Skeletal muscle tissue (tissue), 4 donors: ENCODE results near the gene PTGER1. TPM values are rescaled to one million over a fixed set of nuclear protein-coding genes. Genes with fewer than 3 reads are reported as not detected.
"Not testable (repeated sequence)": the region's sequence is repeated elsewhere in the genome, so short reads cannot be mapped to it uniquely, and the experiment has no call there.

ENCODE experiments used
- H3K27ac ChIP-seq: one replicate; pipeline ENCODE4 v1.7.0; 2013; ENCODE audit warnings: mild to moderate bottlenecking, low read depth, low read length, inconsistent platforms
- H3K27me3 ChIP-seq, 3 donors: one replicate each; pipeline ENCODE4 v1.7.0; 2013; ENCODE audit warnings: low read length in 3 of 3; ENCODE audit not compliant: control insufficient read depth in 3 of 3, insufficient read depth in 3 of 3
- H3K36me3 ChIP-seq, 3 donors: one replicate each; pipeline ENCODE4 v1.7.0; 2013; ENCODE audit warnings: low read length in 3 of 3; ENCODE audit not compliant: control insufficient read depth in 3 of 3, insufficient read depth in 3 of 3
- H3K4me1 ChIP-seq, 3 donors: one replicate each; pipeline ENCODE4 v1.7.0; 2013; ENCODE audit warnings: low read length in 3 of 3, mild to moderate bottlenecking in 3 of 3; ENCODE audit not compliant: control insufficient read depth in 3 of 3, insufficient read depth in 3 of 3
- H3K4me3 ChIP-seq, 3 donors: one replicate each; pipeline ENCODE4 v1.7.0; 2013; ENCODE audit warnings: low read length in 3 of 3
- H3K9ac ChIP-seq, 3 donors: one replicate each; pipeline ENCODE4 v1.7.0; 2013; ENCODE audit warnings: low read length in 3 of 3, mild to moderate bottlenecking in 3 of 3, moderate library complexity in 2 of 3, low read depth in 1 of 3
- H3K9me3 ChIP-seq, 3 donors: one replicate each; pipeline ENCODE4 v1.7.0; 2013; ENCODE audit warnings: low read length in 3 of 3; ENCODE audit not compliant: control insufficient read depth in 3 of 3
- total RNA-seq: library from RNA; depleted of rRNA; stranded (reverse); fragments of >200 nt; gene quantifications from one replicate; pipeline ENCODE4 v1.2.3, GENCODE V29; 2014
- donor health status: Osteomylitis.

The PTGER1 gene
- total RNA-seq, 1 donor from 2014 or later: not detected

DNA sequence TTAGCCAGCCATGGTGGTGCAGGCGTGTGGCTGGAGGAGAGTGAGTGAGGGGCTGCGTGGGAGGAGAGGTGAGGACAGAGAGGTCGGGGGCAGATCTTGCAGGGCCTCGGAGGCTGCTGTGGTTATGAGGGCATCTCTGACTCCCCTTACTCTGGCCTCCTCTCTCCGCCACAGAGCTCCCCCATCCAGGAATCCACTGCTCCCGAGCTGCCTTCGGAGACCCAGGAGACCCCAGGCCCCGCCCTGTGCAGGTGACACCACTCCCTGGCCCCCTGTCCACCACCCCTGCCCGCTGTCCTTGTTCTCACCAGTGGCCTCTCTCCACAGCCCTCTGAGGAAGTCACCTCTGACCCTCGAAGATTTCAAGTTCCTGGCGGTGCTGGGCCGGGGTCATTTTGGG lies 7.8 kb downstream of the PTGER1 start:
- Histone ChIP-seq H3K4me3 (no peak overlapping the region), H3K36me3 (peaks cover 31 to 50% (median 42%) of the 10 kb centered on the region in 3 donors), H3K27me3 (peaks cover 0 to 2% (median 2%) of the 10 kb centered on the region in 3 donors)

DNA sequence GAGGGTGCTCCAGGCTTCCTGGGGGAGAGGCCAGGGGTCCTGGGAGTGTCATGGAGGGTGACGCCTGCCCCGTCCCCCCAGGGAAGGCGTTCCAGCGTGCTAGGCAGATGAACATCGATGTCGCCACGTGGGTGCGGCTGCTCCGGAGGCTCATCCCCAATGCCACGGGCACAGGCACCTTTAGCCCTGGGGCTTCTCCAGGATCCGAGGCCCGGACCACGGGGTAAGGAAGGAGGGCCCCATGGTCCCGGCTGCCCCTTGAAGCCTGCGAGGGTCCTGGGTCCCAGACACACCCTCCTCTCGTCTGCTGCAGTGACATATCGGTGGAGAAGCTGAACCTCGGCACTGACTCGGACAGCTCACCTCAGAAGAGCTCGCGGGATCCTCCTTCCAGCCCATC lies 11.4 kb downstream of the PTGER1 start:
- no peaks in the 10 kb centered on the region for H3K27me3 ChIP-seq
- H3K4me1 ChIP-seq: no peaks in the 10 kb centered on the region
- no peak overlapping the region for H3K4me3 ChIP-seq
- peaks cover 29 to 43% (median 41%) of the 10 kb centered on the region in 3 donors for H3K36me3 ChIP-seq
- no peak overlapping the region for H3K9ac ChIP-seq
- H3K9me3 ChIP-seq: no peaks in the 10 kb centered on the region
- no peak overlapping the region for H3K27ac ChIP-seq

More for the DNA sequence above, 7.8 kb downstream of the PTGER1 start:
- Histone ChIP-seq H3K9me3 (no peaks in the 10 kb centered on the region), H3K4me1 (peaks cover 2 to 5% (median 2%) of the 10 kb centered on the region in 3 donors), H3K27ac (no peak overlapping the region), H3K9ac (no peak overlapping the region)

DNA sequence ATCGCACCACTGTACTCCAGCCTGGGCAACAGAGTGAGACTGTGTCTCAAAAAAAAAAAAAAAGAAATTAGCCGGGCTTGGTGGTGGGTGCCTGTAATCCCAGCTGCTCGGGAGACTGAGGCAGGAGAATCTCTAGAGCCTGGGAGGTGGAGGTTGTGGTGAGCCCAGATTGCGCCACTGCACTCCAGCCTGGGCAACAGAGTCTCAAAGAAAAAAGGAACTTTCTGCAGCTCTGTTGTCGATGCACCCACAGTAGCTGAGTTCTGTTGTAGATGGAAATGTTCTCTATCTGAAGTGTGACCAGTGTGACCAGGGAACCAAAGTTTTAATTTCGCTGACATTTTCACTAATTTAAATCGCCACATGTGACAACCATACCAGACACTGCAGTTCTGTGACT lies 12.8 kb downstream of the PTGER1 start:
- H3K9ac ChIP-seq, H3K4me3 ChIP-seq, H3K4me1 ChIP-seq, H3K27ac ChIP-seq, H3K27me3 ChIP-seq, H3K9me3 ChIP-seq: not testable (repeated sequence)
- peaks cover 33 to 44% (median 41%) of the 10 kb centered on the region in 3 donors for H3K36me3 ChIP-seq

DNA sequence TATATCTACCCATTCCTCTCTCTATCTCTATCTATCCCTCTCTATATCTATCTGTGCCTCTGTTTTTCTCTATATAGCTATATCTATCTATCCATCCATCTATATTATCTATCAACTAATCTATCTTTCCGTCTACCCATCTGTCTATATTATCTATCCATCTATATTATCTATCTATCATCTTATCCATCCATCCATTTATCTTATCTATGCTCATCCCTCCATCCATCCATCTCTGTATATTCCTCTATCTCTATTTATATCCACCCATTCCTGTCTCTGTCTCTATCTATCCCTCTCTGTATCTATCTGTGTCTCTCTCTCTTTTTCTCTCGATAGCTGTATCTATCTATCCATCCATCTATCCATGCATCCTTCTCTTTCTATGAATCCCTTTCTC lies 14.2 kb downstream of the PTGER1 start:
- Histone ChIP-seq H3K27me3 (no peaks in the 10 kb centered on the region), H3K4me3 (no peak overlapping the region), H3K27ac (no peak overlapping the region), H3K4me1 (no peaks in the 10 kb centered on the region), H3K36me3 (peaks cover 33 to 42% (median 41%) of the 10 kb centered on the region in 3 donors), H3K9ac (no peak overlapping the region), H3K9me3 (no peaks in the 10 kb centered on the region)

DNA sequence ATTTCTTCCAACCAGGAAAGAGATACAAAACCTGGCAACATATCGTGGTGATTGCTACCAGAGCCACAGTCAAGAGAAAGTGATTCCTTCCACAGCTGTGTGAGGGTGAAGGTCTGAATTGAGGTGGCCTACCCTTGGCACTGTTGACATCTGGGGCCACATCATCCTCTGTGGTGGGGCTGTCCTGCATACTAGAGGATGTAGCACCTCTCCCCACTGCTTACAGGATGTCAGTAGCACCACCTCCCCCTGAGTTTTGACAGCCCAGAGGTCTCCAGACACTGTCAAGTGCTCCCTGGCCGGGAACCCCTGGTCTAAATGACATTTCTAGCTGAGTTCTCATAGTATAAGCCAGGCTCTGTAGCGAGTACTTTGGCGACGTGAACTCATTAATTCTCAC lies 15.5 kb downstream of the PTGER1 start:
- no peaks in the 10 kb centered on the region for H3K27me3 ChIP-seq
- no peak overlapping the region for H3K9ac ChIP-seq
- H3K4me3 ChIP-seq: no peak overlapping the region
- H3K4me1 ChIP-seq: no peaks in the 10 kb centered on the region
- no peak overlapping the region for H3K27ac ChIP-seq
- H3K36me3 ChIP-seq: peaks cover 29 to 39% (median 39%) of the 10 kb centered on the region in 3 donors
- no peaks in the 10 kb centered on the region for H3K9me3 ChIP-seq

DNA sequence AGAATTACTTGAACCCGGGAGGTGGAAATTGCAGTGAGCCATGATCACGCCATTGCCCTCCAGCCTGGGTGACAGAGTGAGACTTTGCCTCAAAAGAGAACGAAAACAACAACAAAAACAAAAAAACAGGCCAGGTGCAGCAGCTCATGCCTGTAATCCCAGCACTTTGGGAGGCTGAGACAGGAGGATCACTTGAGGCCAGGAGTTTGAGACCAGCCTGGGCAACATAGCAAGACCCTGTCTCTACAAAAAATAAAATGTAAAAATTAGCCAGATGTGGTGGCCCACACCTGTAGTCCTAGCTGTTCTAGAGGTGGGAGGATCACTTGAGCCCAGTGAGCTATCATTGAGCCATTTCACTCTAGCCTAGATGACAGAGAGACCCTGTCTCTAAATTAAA lies 22.9 kb downstream of the PTGER1 start:
- not testable (repeated sequence) for H3K4me3 ChIP-seq, H3K27me3 ChIP-seq, H3K9ac ChIP-seq, H3K4me1 ChIP-seq, H3K27ac ChIP-seq, H3K9me3 ChIP-seq
- H3K36me3 ChIP-seq: peaks cover 27 to 29% (median 28%) of the 10 kb centered on the region in 3 donors

DNA sequence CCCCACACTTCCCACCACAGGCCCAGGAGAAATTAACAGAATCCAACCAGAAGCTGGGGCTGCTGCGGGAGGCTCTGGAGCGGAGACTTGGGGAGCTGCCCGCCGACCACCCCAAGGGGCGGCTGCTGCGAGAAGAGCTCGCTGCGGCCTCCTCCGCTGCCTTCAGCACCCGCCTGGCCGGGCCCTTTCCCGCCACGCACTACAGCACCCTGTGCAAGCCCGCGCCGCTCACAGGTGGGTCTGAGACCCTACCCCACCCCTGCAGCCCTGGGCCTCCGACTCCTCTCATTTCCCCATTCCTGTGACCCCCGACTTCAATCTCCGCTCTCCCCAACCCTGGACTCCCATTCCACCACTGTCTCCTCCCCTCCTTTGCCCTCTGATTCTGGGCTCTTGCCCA lies 24.3 kb downstream of the PTGER1 start:
- no peak overlapping the region for H3K4me3 ChIP-seq
- no peaks in the 10 kb centered on the region for H3K4me1 ChIP-seq
- peaks cover 40 to 42% (median 42%) of the 10 kb centered on the region in 3 donors for H3K36me3 ChIP-seq

DNA sequence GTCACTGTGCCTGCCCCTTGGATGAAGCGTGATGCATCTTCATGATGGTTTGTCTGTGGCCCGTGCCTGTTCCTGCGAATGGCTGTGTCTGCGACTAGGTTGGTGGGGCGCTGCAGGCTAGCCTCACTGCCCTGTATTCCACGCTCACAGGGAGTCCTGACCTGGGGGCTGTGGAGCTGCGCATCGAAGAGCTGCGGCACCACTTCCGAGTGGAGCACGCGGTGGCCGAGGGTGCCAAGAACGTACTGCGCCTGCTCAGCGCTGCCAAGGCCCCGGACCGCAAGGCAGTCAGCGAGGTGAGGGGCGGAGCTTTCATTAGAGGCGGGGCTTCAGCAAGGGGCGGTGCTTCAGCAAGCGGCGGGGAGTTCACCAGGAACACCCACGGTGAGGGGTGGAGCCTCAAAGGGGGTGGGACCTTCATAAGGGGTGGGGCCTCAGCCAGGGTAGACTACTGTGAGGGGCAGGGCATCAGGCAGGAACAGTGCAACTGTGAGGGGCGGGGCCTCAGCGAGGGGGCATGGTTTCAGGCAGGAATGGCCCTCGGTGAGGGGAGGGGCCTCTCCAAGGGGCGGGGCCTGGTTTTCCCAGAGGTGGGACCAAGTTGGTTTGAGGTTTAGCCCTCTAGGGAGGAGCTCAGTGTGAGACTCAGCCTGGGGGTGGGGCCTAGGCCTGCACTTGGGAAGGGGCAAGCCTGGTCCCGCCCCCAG lies 24.8 kb downstream of the PTGER1 start:
- no peaks in the 10 kb centered on the region for H3K9me3 ChIP-seq
- H3K9ac ChIP-seq: no peak overlapping the region
- H3K4me3 ChIP-seq: no peak overlapping the region
- H3K27me3 ChIP-seq: no peaks in the 10 kb centered on the region
- H3K27ac ChIP-seq: no peak overlapping the region
- no peaks in the 10 kb centered on the region for H3K4me1 ChIP-seq
- peaks cover 41 to 43% (median 42%) of the 10 kb centered on the region in 3 donors for H3K36me3 ChIP-seq

More for the DNA sequence above, 24.3 kb downstream of the PTGER1 start:
- Histone ChIP-seq H3K27me3 (no peaks in the 10 kb centered on the region), H3K9me3 (no peaks in the 10 kb centered on the region), H3K9ac (no peak overlapping the region), H3K27ac (no peak overlapping the region)

DNA sequence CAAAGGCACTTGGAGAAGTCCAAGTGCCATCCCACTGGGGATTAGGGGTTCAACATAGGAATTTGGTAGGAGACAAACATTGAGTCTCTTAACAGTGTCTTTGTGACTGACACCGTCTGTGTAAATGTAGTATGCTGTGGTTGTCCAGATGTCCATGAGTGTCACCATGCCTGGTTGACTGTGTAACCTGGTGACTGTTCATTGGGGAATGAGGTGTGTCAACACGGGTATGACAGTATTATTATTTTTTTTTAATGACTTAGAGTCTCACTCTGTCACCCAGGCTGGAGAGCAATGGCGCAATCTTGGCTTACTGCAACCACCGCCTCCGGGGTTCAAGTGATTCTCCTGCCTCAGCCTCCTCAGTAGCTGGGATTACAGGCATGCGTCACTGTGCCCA lies 25.8 kb downstream of the PTGER1 start:
- H3K27me3 ChIP-seq: no peaks in the 10 kb centered on the region
- no peak overlapping the region for H3K27ac ChIP-seq
- no peaks in the 10 kb centered on the region for H3K4me1 ChIP-seq
- H3K9ac ChIP-seq: no peak overlapping the region
- H3K4me3 ChIP-seq: no peak overlapping the region
- H3K36me3 ChIP-seq: peaks cover 44 to 47% (median 45%) of the 10 kb centered on the region in 3 donors
- H3K9me3 ChIP-seq: no peaks in the 10 kb centered on the region

DNA sequence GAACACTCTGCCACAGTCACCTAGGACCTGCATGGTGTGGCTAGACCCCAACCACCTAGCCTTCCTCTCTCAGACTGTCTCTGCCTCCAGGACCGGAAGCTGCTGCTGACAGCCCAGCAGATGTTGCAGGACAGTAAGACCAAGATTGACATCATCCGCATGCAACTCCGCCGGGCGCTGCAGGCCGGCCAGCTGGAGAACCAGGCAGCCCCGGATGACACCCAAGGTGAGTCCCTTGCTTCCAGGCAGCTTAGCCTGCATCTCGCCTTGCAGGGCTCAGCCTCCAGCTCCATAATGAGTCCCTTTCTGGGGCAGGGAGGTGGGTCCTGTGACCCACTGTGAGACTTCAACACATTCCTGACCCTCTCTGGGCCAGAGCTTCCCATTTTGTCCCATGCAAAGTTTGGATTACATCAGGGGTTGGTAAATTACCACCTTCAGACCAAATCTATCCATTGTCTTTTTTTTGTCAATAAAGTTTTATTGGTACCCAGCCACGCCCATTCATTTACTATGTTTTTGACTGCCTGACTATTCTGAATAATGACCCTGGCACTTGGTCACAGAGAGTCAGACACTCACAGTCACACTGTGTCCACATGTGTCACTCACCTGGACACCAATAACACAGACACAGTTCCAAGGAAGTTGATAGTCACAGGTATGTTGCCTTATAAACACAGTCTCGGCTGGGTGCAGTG lies 28.7 kb downstream of the PTGER1 start:
- Histone ChIP-seq H3K9me3 (no peaks in the 10 kb centered on the region), H3K4me1 (no peaks in the 10 kb centered on the region), H3K27me3 (no peaks in the 10 kb centered on the region), H3K4me3 (no peak overlapping the region), H3K9ac (no peak overlapping the region), H3K36me3 (peaks cover 61 to 67% (median 62%) of the 10 kb centered on the region in 3 donors), H3K27ac (no peak overlapping the region)
